Neural progenitor cell (in vitro differentiated cells): ENCODE results near the gene ZNF784. TPM values are rescaled to one million over a fixed set of nuclear protein-coding genes. Genes with fewer than 3 reads are reported as not detected.

Experiments
- DNase-seq: peaks from one replicate; pipeline ENCODE4 v3.0.0-alpha.2; 2016; ENCODE audit warnings: low spot score
- H2AFZ ChIP-seq: fragments of 200-600 bp; sonication (generic); replicated peaks from 2 replicates; pipeline ENCODE4 v1.6.1; 2016; ENCODE audit warnings: antibody characterized with exemption
- H3F3A ChIP-seq: fragments of 200-600 bp; sonication (generic); 2 replicates; pipeline ENCODE4 v1.6.1; 2016; ENCODE audit warnings: antibody characterized with exemption, low read depth
- H3K27ac ChIP-seq: fragments of 200-600 bp; sonication (generic); 2 replicates; pipeline ENCODE4 v1.5.1; 2016; ENCODE audit warnings: mild to moderate bottlenecking
- H3K27me3 ChIP-seq: fragments of 200-600 bp; sonication (generic); 2 replicates; pipeline ENCODE4 v1.6.1; 2016; ENCODE audit warnings: mild to moderate bottlenecking, moderate library complexity
- H3K36me3 ChIP-seq: fragments of 200-600 bp; sonication (generic); 2 replicates; pipeline ENCODE4 v1.5.1; 2016
- H3K4me1 ChIP-seq: fragments of 200-600 bp; sonication (generic); 2 replicates; pipeline ENCODE4 v1.6.1; 2016; ENCODE audit warnings: mixed run types
- H3K4me2 ChIP-seq: fragments of 200-600 bp; sonication (generic); 2 replicates; pipeline ENCODE4 v1.6.1; 2016
- H3K4me3 ChIP-seq: fragments of 200-600 bp; sonication (generic); 2 replicates; pipeline ENCODE4 v1.5.1; 2016
- H3K79me2 ChIP-seq: fragments of 200-600 bp; sonication (generic); 2 replicates; pipeline ENCODE4 v1.6.1; 2016; ENCODE audit warnings: low read depth
- H3K9ac ChIP-seq: fragments of 200-600 bp; sonication (generic); 2 replicates; pipeline ENCODE4 v1.6.1; 2016
- H3K9me3 ChIP-seq: fragments of 200-600 bp; sonication (generic); 2 replicates; pipeline ENCODE4 v1.5.1; 2016; ENCODE audit warnings: low read depth
- H4K20me1 ChIP-seq: fragments of 200-600 bp; sonication (generic); 2 replicates; pipeline ENCODE4 v1.6.1; 2016; ENCODE audit warnings: low read depth
- H3K27ac Mint-ChIP-seq: 3 replicates; pipeline ENCODE4 v1.8.0; 2021; ENCODE audit warnings: mixed read lengths
- H3K27me3 Mint-ChIP-seq: 2 replicates; pipeline ENCODE4 v1.8.0; 2022; ENCODE audit warnings: low read depth, mild to moderate bottlenecking, inconsistent platforms, moderate library complexity, mixed read lengths; ENCODE audit not compliant: insufficient read depth
- H3K36me3 Mint-ChIP-seq: 3 replicates; pipeline ENCODE4 v1.8.0; 2021; ENCODE audit warnings: mixed read lengths
- H3K4me1 Mint-ChIP-seq: 3 replicates; pipeline ENCODE4 v1.8.0; 2021; ENCODE audit warnings: mixed read lengths
- H3K4me3 Mint-ChIP-seq: 3 replicates; pipeline ENCODE4 v1.8.0; 2021; ENCODE audit warnings: mild to moderate bottlenecking, moderate library complexity, mixed read lengths
- H3K9me3 Mint-ChIP-seq: 3 replicates; pipeline ENCODE4 v1.8.0; 2020; ENCODE audit warnings: mixed read lengths
- CTCF ChIP-seq: fragments of 200-600 bp; sonication (generic); IDR thresholded peaks from 2 replicates; pipeline ENCODE4 v1.5.1; 2017; ENCODE audit warnings: antibody characterized with exemption, mild to moderate bottlenecking
- EZH2 ChIP-seq: fragments of 200-600 bp; sonication (generic); IDR thresholded peaks from 2 replicates; pipeline ENCODE4 v1.6.1; 2017; ENCODE audit warnings: antibody characterized with exemption, mild to moderate bottlenecking, moderate library complexity
- EZH2phosphoT487 ChIP-seq: fragments of 200-600 bp; sonication (generic); IDR thresholded peaks from 2 replicates; pipeline ENCODE4 v1.6.1; 2017; ENCODE audit warnings: antibody characterized with exemption
- total RNA-seq: library from RNA; depleted of rRNA; stranded (reverse); fragments of >200 nt; gene quantifications from 2 replicates; pipeline ENCODE4 v1.2.3, GENCODE V29; 2015; ENCODE audit warnings: low replicate concordance

The ZNF784 gene
- total RNA-seq, 1 donor from 2014 or later = 3.9 TPM

- H3K9ac ChIP-seq = peak within 1 kb of the TSS; percentile 73
- H2AFZ ChIP-seq = peak within 1 kb of the TSS; percentile 57
- Mint-ChIP-seq H3K4me3 (peak within 1 kb of the TSS; percentile 92), H3K27ac (peak within 1 kb of the TSS; percentile 94), H3K27me3 (peaks cover 29% of the 10 kb centered on the region), H3K9me3 (no peaks in the 10 kb centered on the region), H3K4me1 (peaks cover 45% of the 10 kb centered on the region), H3K36me3 (peaks cover 15% of the 10 kb centered on the region)
- peaks cover 92% of the 10 kb centered on the region for H3K79me2 ChIP-seq
- H3K36me3 ChIP-seq = no peaks in the 10 kb centered on the region
- peak; percentile 78 for DNase-seq
- peaks cover 44% of the 10 kb centered on the region for H3F3A ChIP-seq
- peak within 1 kb of the TSS; percentile 80 for H3K4me3 ChIP-seq
- H3K4me2 ChIP-seq = peak within 1 kb of the TSS; percentile 99
- no peaks in the 10 kb centered on the region for H3K9me3 ChIP-seq
- H4K20me1 ChIP-seq = peaks cover 13% of the 10 kb centered on the region
- TF ChIP-seq CTCF (no peak), EZH2 (no peak), EZH2phosphoT487 (no peak)
- peaks cover 23% of the 10 kb centered on the region for H3K4me1 ChIP-seq
- no peaks in the 10 kb centered on the region for H3K27me3 ChIP-seq
- H3K27ac ChIP-seq = peak within 1 kb of the TSS; percentile 85
Observed at GRCh38 chr19:55640577-55641425, 16.4 kb upstream of the ZNF784 start, which contains the start of gene ZNF580. TSS of gene ZNF580 (plus strand) at chr19:55641002. CDS start at chr19:55642509, 1,507 bp downstream.

GRCh38 chr19:55640043-55640576 is 15.7 kb upstream of the ZNF784 start:
- peaks cover 26% of the 10 kb centered on the region for H3K4me1 ChIP-seq
- H4K20me1 ChIP-seq = peaks cover 16% of the 10 kb centered on the region
- H3K9me3 ChIP-seq = no peaks in the 10 kb centered on the region
- H3K27me3 Mint-ChIP-seq = peaks cover 26% of the 10 kb centered on the region
- no peaks in the 10 kb centered on the region for H3K36me3 ChIP-seq
- peaks cover 39% of the 10 kb centered on the region for H3F3A ChIP-seq
- peaks cover 92% of the 10 kb centered on the region for H3K79me2 ChIP-seq
- TF ChIP-seq CTCF (peak; percentile 22), EZH2phosphoT487 (no peak), EZH2 (no peak)
- H3K9me3 Mint-ChIP-seq = no peaks in the 10 kb centered on the region
- H3K4me2 ChIP-seq = peak overlapping the region; percentile 99
- DNase-seq = peak; percentile 50
- peaks cover 10% of the 10 kb centered on the region for H3K36me3 Mint-ChIP-seq
- peak overlapping the region; percentile 57 for H2AFZ ChIP-seq
- peak overlapping the region; percentile 85 for H3K27ac ChIP-seq
- peaks cover 47% of the 10 kb centered on the region for H3K4me1 Mint-ChIP-seq
- H3K4me3 ChIP-seq = peak overlapping the region; percentile 80
- no peak overlapping the region for H3K9ac ChIP-seq
- peak overlapping the region; percentile 92 for H3K4me3 Mint-ChIP-seq
- no peaks in the 10 kb centered on the region for H3K27me3 ChIP-seq
- peak overlapping the region; percentile 94 for H3K27ac Mint-ChIP-seq

GRCh38 chr19:55638864-55639359 is 14.5 kb upstream of the ZNF784 start:
- H3K9me3 ChIP-seq = no peaks in the 10 kb centered on the region
- H3K4me3 ChIP-seq = no peak overlapping the region
- H3K4me3 Mint-ChIP-seq = peak overlapping the region; percentile 79
- H3K27me3 Mint-ChIP-seq = peaks cover 30% of the 10 kb centered on the region
- H3K9me3 Mint-ChIP-seq = no peaks in the 10 kb centered on the region
- H3K36me3 Mint-ChIP-seq = peaks cover 10% of the 10 kb centered on the region
- no peak overlapping the region for H3K4me2 ChIP-seq
- H3K27ac ChIP-seq = no peak overlapping the region
- TF ChIP-seq EZH2 (no peak), EZH2phosphoT487 (no peak), CTCF (peak; percentile 55)
- H3K4me1 ChIP-seq = peaks cover 22% of the 10 kb centered on the region
- peaks cover 16% of the 10 kb centered on the region for H4K20me1 ChIP-seq
- DNase-seq = peak; percentile 52
- H3K79me2 ChIP-seq = peaks cover 83% of the 10 kb centered on the region
- no peaks in the 10 kb centered on the region for H3K27me3 ChIP-seq
- H3K9ac ChIP-seq = no peak overlapping the region
- peaks cover 48% of the 10 kb centered on the region for H3K4me1 Mint-ChIP-seq
- H3F3A ChIP-seq = peaks cover 40% of the 10 kb centered on the region
- H3K27ac Mint-ChIP-seq = no peak overlapping the region
- H3K36me3 ChIP-seq = no peaks in the 10 kb centered on the region
- H2AFZ ChIP-seq = no peak overlapping the region
